ENCODE data around the gene EPN3. TPM values are rescaled to one million over a fixed set of nuclear protein-coding genes. Genes with fewer than 3 reads are reported as not detected.

The EPN3 gene
- total RNA-seq, 2 experiments from 2014 or later, result not detected

DNA sequence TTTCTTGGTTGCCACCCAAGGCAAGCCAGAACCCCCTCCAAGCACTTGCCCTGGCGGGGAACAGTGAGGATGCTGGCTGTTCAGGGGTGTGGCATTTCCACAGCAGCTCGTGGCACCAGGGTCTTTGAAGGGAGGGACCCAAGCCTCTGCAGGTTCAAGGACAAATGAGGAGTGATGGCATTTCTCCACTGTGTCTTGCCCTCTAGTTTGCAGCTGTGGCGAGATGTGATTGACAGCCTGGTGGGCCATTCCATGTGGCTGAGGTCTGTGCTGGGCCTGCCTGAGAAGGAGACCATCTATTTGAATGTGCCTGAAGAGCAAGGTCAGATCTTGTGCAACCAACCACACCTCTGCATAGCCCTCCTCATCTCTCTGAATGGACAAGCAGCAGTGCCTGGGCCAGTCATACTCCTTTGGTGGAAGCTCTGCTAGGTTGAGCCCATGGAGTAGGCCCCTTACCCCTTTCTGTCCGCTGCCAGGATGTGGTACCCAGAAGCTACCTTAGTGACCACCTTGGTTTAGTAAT lies 4.5 kb upstream of the EPN3 start:
- H3K27me3 ChIP-seq (ENCODE audit: control insufficient read depth in 1 of 2, insufficient read depth in 2 of 2, low read length in 2 of 2), result peaks cover 27 to 33% of the 10 kb centered on the region in 2 experiments
- Mint-ChIP-seq H3K27ac (no peak overlapping the region), H3K4me1 (ENCODE audit: low read depth) (peaks cover under 1% of the 10 kb centered on the region), H3K27me3 (peaks cover 48% of the 10 kb centered on the region), H3K9me3 (no peaks in the 10 kb centered on the region), H3K4me3 (no peak overlapping the region), H3K36me3 (ENCODE audit: low read depth) (no peaks in the 10 kb centered on the region)
- no peak overlapping the region for H3K4me3 ChIP-seq (ENCODE audit: low read length)
- no peaks in the 10 kb centered on the region for H3K36me3 ChIP-seq (ENCODE audit: insufficient read depth, low read length)
- ChIA-PET POLR2A (no interaction called here), CTCF (no interaction called here)
- no peak overlapping the region for H3K27ac ChIP-seq (ENCODE audit: low read depth in 1 of 2, low read length in 2 of 2)
- peaks cover 0 to 8% of the 10 kb centered on the region in 2 experiments for H3K9me3 ChIP-seq (ENCODE audit: control insufficient read depth in 1 of 2, insufficient read depth in 1 of 2, low read length in 2 of 2)
- no peak for ATAC-seq (ENCODE audit: poor library complexity)
- TF ChIP-seq, protein P1, sequence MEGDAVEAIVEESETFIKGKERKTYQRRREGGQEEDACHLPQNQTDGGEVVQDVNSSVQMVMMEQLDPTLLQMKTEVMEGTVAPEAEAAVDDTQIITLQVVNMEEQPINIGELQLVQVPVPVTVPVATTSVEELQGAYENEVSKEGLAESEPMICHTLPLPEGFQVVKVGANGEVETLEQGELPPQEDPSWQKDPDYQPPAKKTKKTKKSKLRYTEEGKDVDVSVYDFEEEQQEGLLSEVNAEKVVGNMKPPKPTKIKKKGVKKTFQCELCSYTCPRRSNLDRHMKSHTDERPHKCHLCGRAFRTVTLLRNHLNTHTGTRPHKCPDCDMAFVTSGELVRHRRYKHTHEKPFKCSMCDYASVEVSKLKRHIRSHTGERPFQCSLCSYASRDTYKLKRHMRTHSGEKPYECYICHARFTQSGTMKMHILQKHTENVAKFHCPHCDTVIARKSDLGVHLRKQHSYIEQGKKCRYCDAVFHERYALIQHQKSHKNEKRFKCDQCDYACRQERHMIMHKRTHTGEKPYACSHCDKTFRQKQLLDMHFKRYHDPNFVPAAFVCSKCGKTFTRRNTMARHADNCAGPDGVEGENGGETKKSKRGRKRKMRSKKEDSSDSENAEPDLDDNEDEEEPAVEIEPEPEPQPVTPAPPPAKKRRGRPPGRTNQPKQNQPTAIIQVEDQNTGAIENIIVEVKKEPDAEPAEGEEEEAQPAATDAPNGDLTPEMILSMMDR (IDR thresholded peaks at IDR 0.05), result no peak
- H3K4me1 ChIP-seq (ENCODE audit: insufficient read depth, low read length), result peaks cover 10% of the 10 kb centered on the region
- DNase-seq, result no peak
- intact Hi-C loops (cut with DNase I, micrococcal nuclease), result no loop called here

DNA sequence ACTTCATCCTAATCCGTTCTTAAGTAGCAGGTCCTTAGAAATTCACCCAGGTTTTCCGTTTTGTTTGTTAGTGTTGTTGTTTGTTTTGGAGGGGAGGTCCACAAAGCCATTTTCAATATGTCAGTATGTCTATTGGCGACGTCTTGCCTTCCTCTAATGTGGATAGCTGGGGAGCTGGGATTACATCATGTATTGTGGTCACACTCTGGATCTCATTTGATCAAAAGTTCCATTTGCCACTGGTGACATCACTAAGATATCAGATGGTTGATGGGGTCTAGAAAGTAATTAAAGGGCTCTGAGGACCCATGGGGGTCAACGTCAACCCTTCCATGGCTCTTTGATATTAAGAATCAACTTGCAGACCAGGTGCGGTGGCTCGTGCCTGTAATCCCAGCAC lies 2.7 kb upstream of the EPN3 start:
- Histone ChIP-seq H3K27ac (ENCODE audit: low read depth in 1 of 2, low read length in 2 of 2) (no peak overlapping the region), H3K36me3 (ENCODE audit: insufficient read depth, low read length) (no peaks in the 10 kb centered on the region), H3K9me3 (ENCODE audit: control insufficient read depth in 1 of 2, insufficient read depth in 1 of 2, low read length in 2 of 2) (peaks cover 0 to 8% of the 10 kb centered on the region in 2 experiments), H3K27me3 (ENCODE audit: control insufficient read depth in 1 of 2, insufficient read depth in 2 of 2, low read length in 2 of 2) (peaks cover 41 to 42% of the 10 kb centered on the region in 2 experiments), H3K4me3 (ENCODE audit: low read length) (no peak overlapping the region), H3K4me1 (ENCODE audit: insufficient read depth, low read length) (peaks cover 20% of the 10 kb centered on the region)
- DNase-seq (no peak), ATAC-seq (ENCODE audit: poor library complexity) (no peak)
- intact Hi-C loops (cut with DNase I, micrococcal nuclease), result no loop called here
- Mint-ChIP-seq H3K27ac (no peak overlapping the region), H3K4me1 (ENCODE audit: low read depth) (peaks cover 9% of the 10 kb centered on the region), H3K9me3 (no peaks in the 10 kb centered on the region), H3K4me3 (no peak overlapping the region), H3K27me3 (peaks cover 64% of the 10 kb centered on the region), H3K36me3 (ENCODE audit: low read depth) (no peaks in the 10 kb centered on the region)
- CTCF ChIA-PET, result no interaction called here
- TF ChIP-seq, protein P1 (IDR thresholded peaks at IDR 0.05), result no peak
- POLR2A ChIA-PET, result no interaction called here

DNA sequence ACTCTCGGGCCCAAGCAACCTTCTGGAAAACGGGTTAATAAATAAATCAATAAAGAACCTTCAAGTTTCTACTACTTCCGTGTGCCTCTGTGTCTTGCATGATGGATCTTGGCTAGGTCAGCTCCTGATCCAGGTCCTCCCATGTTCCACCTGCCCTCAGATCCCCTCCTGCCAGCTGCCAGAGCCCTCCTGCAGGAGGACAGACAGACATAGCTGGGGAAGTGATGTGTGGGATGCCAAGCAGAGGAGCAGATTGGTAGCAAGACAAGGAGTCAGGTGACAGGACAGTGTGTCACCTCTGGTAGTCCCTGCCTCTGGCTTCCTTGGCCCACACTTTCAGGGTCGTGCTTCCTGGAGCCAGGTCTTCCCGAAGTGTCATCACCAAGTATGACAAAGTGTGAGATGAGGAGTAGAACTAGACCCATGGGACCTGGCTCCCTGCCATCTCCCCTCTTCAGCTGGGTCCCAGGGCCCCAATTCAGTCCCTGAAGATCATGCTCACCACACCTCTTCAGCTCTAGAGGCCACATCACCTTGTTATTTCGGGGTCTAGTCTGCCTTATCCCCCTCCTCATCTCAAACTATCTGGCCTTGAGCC lies 1.0 kb upstream of the EPN3 start:
- H3K36me3 ChIP-seq (ENCODE audit: insufficient read depth, low read length), result no peaks in the 10 kb centered on the region
- TF ChIP-seq, protein P1 (IDR thresholded peaks at IDR 0.05), result no peak
- H3K9me3 Mint-ChIP-seq, result no peaks in the 10 kb centered on the region
- H3K27me3 Mint-ChIP-seq, result peaks cover 81% of the 10 kb centered on the region
- ChIA-PET POLR2A (no interaction called here), CTCF (no interaction called here)
- H3K36me3 Mint-ChIP-seq (ENCODE audit: low read depth), result no peaks in the 10 kb centered on the region
- no peak for DNase-seq
- no peak overlapping the region for H3K4me3 Mint-ChIP-seq
- no peak overlapping the region for H3K27ac ChIP-seq (ENCODE audit: low read depth in 1 of 2, low read length in 2 of 2)
- intact Hi-C loops (cut with DNase I, micrococcal nuclease), result no loop called here
- H3K27me3 ChIP-seq (ENCODE audit: control insufficient read depth in 1 of 2, insufficient read depth in 2 of 2, low read length in 2 of 2), result peaks cover 41 to 42% of the 10 kb centered on the region in 2 experiments
- no peak overlapping the region for H3K4me3 ChIP-seq (ENCODE audit: low read length)
- ATAC-seq (ENCODE audit: poor library complexity), result no peak
- H3K9me3 ChIP-seq (ENCODE audit: control insufficient read depth in 1 of 2, insufficient read depth in 1 of 2, low read length in 2 of 2), result peaks cover 0 to 8% of the 10 kb centered on the region in 2 experiments
- H3K4me1 ChIP-seq (ENCODE audit: insufficient read depth, low read length), result peaks cover 20% of the 10 kb centered on the region
- H3K4me1 Mint-ChIP-seq (ENCODE audit: low read depth), result peaks cover 9% of the 10 kb centered on the region
- no peak overlapping the region for H3K27ac Mint-ChIP-seq

Data from CD4-positive, alpha-beta T cell (primary cell).